H9 (cell line): ENCODE data around the gene PRH2. TPM values are rescaled to one million over a fixed set of nuclear protein-coding genes. Genes with fewer than 3 reads are reported as not detected.

Experiments
- DNase-seq: peaks from one replicate; pipeline ENCODE4 v3.0.0-alpha.2; 2017
- H2AFZ ChIP-seq: one replicate; pipeline ENCODE4 v1.6.1; 2013; ENCODE audit warnings: mild to moderate bottlenecking, low read length, control low read depth, moderate library complexity
- H2AK5ac ChIP-seq: 2 replicates; pipeline ENCODE4 v1.6.1; 2013; ENCODE audit warnings: low read length, control low read depth, mixed read lengths; ENCODE audit not compliant: insufficient read length
- H2BK120ac ChIP-seq: one replicate; pipeline ENCODE4 v1.6.1; 2013; ENCODE audit warnings: low read depth, mild to moderate bottlenecking, low read length, control low read depth, inconsistent platforms; ENCODE audit not compliant: poor library complexity, severe bottlenecking
- H2BK12ac ChIP-seq: 2 replicates; pipeline ENCODE4 v1.6.1; 2013; ENCODE audit warnings: low read length, control low read depth, mixed read lengths, low read depth; ENCODE audit not compliant: insufficient read length
- H2BK15ac ChIP-seq: 2 replicates; pipeline ENCODE4 v1.6.1; 2013; ENCODE audit warnings: low read depth, low read length, control low read depth
- H2BK20ac ChIP-seq: one replicate; pipeline ENCODE4 v1.6.1; 2013; ENCODE audit warnings: low read depth, mild to moderate bottlenecking, low read length, control low read depth, inconsistent platforms; ENCODE audit not compliant: poor library complexity, severe bottlenecking
- H2BK5ac ChIP-seq: 2 replicates; pipeline ENCODE4 v1.6.1; 2013; ENCODE audit warnings: low read length, control low read depth, mixed read lengths; ENCODE audit not compliant: insufficient read length
- H3K14ac ChIP-seq: 2 replicates; pipeline ENCODE4 v1.6.1; 2013; ENCODE audit warnings: low read length, control low read depth; ENCODE audit not compliant: insufficient read depth
- H3K18ac ChIP-seq: 2 replicates; pipeline ENCODE4 v1.6.1; 2013; ENCODE audit warnings: low read depth, mild to moderate bottlenecking, mixed read lengths, low read length, control low read depth; ENCODE audit not compliant: insufficient read length
- H3K23ac ChIP-seq: 2 replicates; pipeline ENCODE4 v1.6.1; 2013; ENCODE audit warnings: low read length, control low read depth, mixed read lengths, low read depth; ENCODE audit not compliant: insufficient read length
- H3K23me2 ChIP-seq: 2 replicates; pipeline ENCODE4 v1.6.1; 2013; ENCODE audit warnings: low read depth, mild to moderate bottlenecking, mixed read lengths, low read length, control low read depth; ENCODE audit not compliant: insufficient read length, poor library complexity, severe bottlenecking
- H3K27ac ChIP-seq: 2 replicates; pipeline ENCODE4 v1.5.1; 2013; ENCODE audit warnings: low read length, control low read depth, mixed read lengths, low read depth; ENCODE audit not compliant: insufficient read length
- H3K27me3 ChIP-seq: 2 replicates; pipeline ENCODE4 v1.6.1; 2013; ENCODE audit warnings: low read length, control low read depth, inconsistent platforms; ENCODE audit not compliant: insufficient read depth
- H3K4ac ChIP-seq: 2 replicates; pipeline ENCODE4 v1.6.1; 2013; ENCODE audit warnings: low read depth, mild to moderate bottlenecking, control low read depth, inconsistent platforms, low read length, moderate library complexity
- H3K4me1 ChIP-seq: 2 replicates; pipeline ENCODE4 v1.6.1; 2013; ENCODE audit warnings: low read length, control low read depth, inconsistent platforms; ENCODE audit not compliant: insufficient read depth
- H3K4me2 ChIP-seq: 2 replicates; pipeline ENCODE4 v1.6.1; 2013; ENCODE audit warnings: low read length, control low read depth, mixed read lengths; ENCODE audit not compliant: insufficient read length, insufficient read depth
- H3K56ac ChIP-seq: 2 replicates; pipeline ENCODE4 v1.6.1; 2013; ENCODE audit warnings: low read depth, mild to moderate bottlenecking, mixed read lengths, low read length, control low read depth; ENCODE audit not compliant: insufficient read length
- H3K79me1 ChIP-seq: 2 replicates; pipeline ENCODE4 v1.6.1; 2013; ENCODE audit warnings: low read depth, mild to moderate bottlenecking, moderate library complexity, low read length, control low read depth, inconsistent platforms; ENCODE audit not compliant: insufficient read depth, poor library complexity, severe bottlenecking
- H3K79me2 ChIP-seq: 2 replicates; pipeline ENCODE4 v1.6.1; 2013; ENCODE audit warnings: low read length, control low read depth, inconsistent platforms; ENCODE audit not compliant: insufficient read depth
- H3K9ac ChIP-seq: 2 replicates; pipeline ENCODE4 v1.6.1; 2013; ENCODE audit warnings: low read length, control low read depth, mixed read lengths; ENCODE audit not compliant: insufficient read length; ENCODE audit errors: extremely low read depth
- H3K9me3 ChIP-seq: one replicate; pipeline ENCODE4 v1.6.1; 2013; ENCODE audit warnings: low read depth, low read length, inconsistent platforms; ENCODE audit not compliant: control insufficient read depth
- H3T11ph ChIP-seq: one replicate; pipeline ENCODE4 v1.6.1; 2013; ENCODE audit warnings: mild to moderate bottlenecking, low read length, control low read depth, inconsistent platforms
- H4K20me1 ChIP-seq: one replicate; pipeline ENCODE4 v1.6.1; 2013; ENCODE audit not compliant: control insufficient read depth, insufficient read length, insufficient read depth
- H4K5ac ChIP-seq: 2 replicates; pipeline ENCODE4 v1.6.1; 2013; ENCODE audit warnings: low read depth, mild to moderate bottlenecking, mixed read lengths, low read length, control low read depth; ENCODE audit not compliant: insufficient read length
- H4K8ac ChIP-seq: replicated peaks from 2 replicates; pipeline ENCODE4 v1.6.1; 2013; ENCODE audit warnings: low read length, control low read depth, mixed read lengths, low read depth; ENCODE audit not compliant: insufficient read length
- H4K91ac ChIP-seq: 2 replicates; pipeline ENCODE4 v1.6.1; 2013; ENCODE audit warnings: low read depth, mild to moderate bottlenecking, moderate library complexity, mixed read lengths, low read length, control low read depth; ENCODE audit not compliant: insufficient read length
- H3K27ac Mint-ChIP-seq, 3 experiments: 2 replicates in 2 of 3; 3 replicates in 1 of 3; pipeline ENCODE4 v1.8.0; 2020 to 2021; ENCODE audit warnings: mixed read lengths in 3 of 3, mild to moderate bottlenecking in 1 of 3, moderate library complexity in 1 of 3
- H3K27me3 Mint-ChIP-seq: 2 replicates; pipeline ENCODE4 v1.8.0; 2021; ENCODE audit warnings: low read depth, mild to moderate bottlenecking, moderate library complexity, mixed read lengths
- H3K36me3 Mint-ChIP-seq, 3 experiments: 2 replicates in 2 of 3; 3 replicates in 1 of 3; pipeline ENCODE4 v1.8.0; 2020 to 2021; ENCODE audit warnings: low read depth in 3 of 3, mixed read lengths in 3 of 3; ENCODE audit not compliant: insufficient read depth in 1 of 3
- H3K4me1 Mint-ChIP-seq, 2 experiments: 2 replicates each; pipeline ENCODE4 v1.8.0; 2020; ENCODE audit warnings: mixed read lengths in 2 of 2
- H3K4me3 Mint-ChIP-seq, 2 experiments: 2 replicates in 1 of 2; 3 replicates in 1 of 2; pipeline ENCODE4 v1.8.0; 2020 to 2021; ENCODE audit warnings: mild to moderate bottlenecking in 2 of 2, mixed read lengths in 2 of 2, moderate library complexity in 1 of 2
- H3K9me3 Mint-ChIP-seq, 2 experiments: 2 replicates in 1 of 2; 3 replicates in 1 of 2; pipeline ENCODE4 v1.8.0; 2020; ENCODE audit warnings: mild to moderate bottlenecking in 2 of 2, mixed read lengths in 2 of 2, moderate library complexity in 1 of 2
- CTCF ChIP-seq: fragments of 200-600 bp; sonication (generic); conservative IDR thresholded peaks from 3 replicates; pipeline ENCODE4 v1.8.0; 2021; ENCODE audit warnings: antibody characterized with exemption, mild to moderate bottlenecking
- WGBS: extraction: QIAGEN DNeasy Blood & Tissue Kit; methylation state at CpG from one replicate; pipeline ENCODE4 v1.1.7; 2013; ENCODE audit warnings: missing lambda C conversion rate, low lambda C conversion rate, mixed read lengths; ENCODE audit not compliant: insufficient read length; ENCODE audit errors: extremely low coverage; 5-methylcytosine and 5-hydroxymethylcytosine counted together
- total RNA-seq: library from RNA; stranded (reverse); gene quantifications from 2 replicates; pipeline ENCODE4 v1.2.1, GENCODE V29; 2021

The PRH2 gene
- total RNA-seq, 1 experiment from 2014 or later, result not detected

- H3K9me3 Mint-ChIP-seq, result peaks cover 49% of the 10 kb centered on the region in 2 experiments
- no peak overlapping the region for H3K27ac ChIP-seq
Measured at GRCh38 chr12:10943167-10943566, 14.1 kb downstream of the PRH2 start.

More at GRCh38 chr12:10943167-10943566, 14.1 kb downstream of the PRH2 start:
- Histone ChIP-seq H3K4ac (no peak overlapping the region), H3K23ac (no peak overlapping the region), H2BK20ac (no peak overlapping the region), H3K9ac (no peak overlapping the region), H3K4me1 (peaks cover 2% of the 10 kb centered on the region; the same call in 1 of the 2 replicates), H2AFZ (no peak overlapping the region), H3K14ac (no peak overlapping the region), H2AK5ac (no peak overlapping the region), H4K20me1 (no peaks in the 10 kb centered on the region), H2BK15ac (no peak overlapping the region), H3K56ac (no peak overlapping the region), H2BK120ac (no peak overlapping the region), H3K4me2 (no peak overlapping the region), H4K91ac (no peak overlapping the region), H3K18ac (no peak overlapping the region), H4K5ac (no peak overlapping the region), H2BK12ac (no peak overlapping the region), H3K23me2 (no peaks in the 10 kb centered on the region), H3T11ph (no peak overlapping the region), H3K27me3 (no peaks in the 10 kb centered on the region), H2BK5ac (no peak overlapping the region), H4K8ac (no peak overlapping the region), H3K79me2 (no peaks in the 10 kb centered on the region), H3K79me1 (no peaks in the 10 kb centered on the region), H3K9me3 (no peaks in the 10 kb centered on the region)
- H3K4me1 Mint-ChIP-seq, result peaks cover 15 to 17% of the 10 kb centered on the region in 2 experiments
- no peak for DNase-seq
- no peak overlapping the region for H3K4me3 Mint-ChIP-seq
- peaks cover 43 to 59% (median 52%) of the 10 kb centered on the region in 3 experiments for H3K36me3 Mint-ChIP-seq
- TF ChIP-seq CTCF, result no peak
- peak overlapping the region in 1 of 3 experiments; percentile 97; a peak in 1 of 7 replicates for H3K27ac Mint-ChIP-seq
- no CpG with 5 or more reads among the region's 2 CpGs for WGBS
- H3K27me3 Mint-ChIP-seq, result no peaks in the 10 kb centered on the region
